Measurements from ENCODE around the gene PRSS27. TPM values are rescaled to one million over a fixed set of nuclear protein-coding genes. Genes with fewer than 3 reads are reported as not detected.

Gene PRSS27
- total RNA-seq, 1 donor from 2014 or later = 1.8 TPM

- Mint-ChIP-seq H3K27ac (no peak overlapping the region), H3K9me3 (no peaks in the 10 kb centered on the region), H3K36me3 (ENCODE audit: low read depth) (peaks cover 46% of the 10 kb centered on the region), H3K4me3 (no peak overlapping the region), H3K27me3 (no peaks in the 10 kb centered on the region), H3K4me1 (peaks cover 16% of the 10 kb centered on the region)
- CTCF ChIA-PET = no interaction called here
- POLR2A ChIA-PET = no interaction called here
- intact Hi-C loops (cut with micrococcal nuclease) = no loop called here
- DNase-seq (no peak), ATAC-seq (ENCODE audit: low read depth) (no peak)
- TF ChIP-seq CTCF (IDR thresholded peaks at IDR 0.05) = no peak
Measured at GRCh38 chr16:2664574-2664982, 55.4 kb downstream of the PRSS27 start.

- Mint-ChIP-seq H3K27me3 (no peaks in the 10 kb centered on the region), H3K4me3 (no peak overlapping the region), H3K9me3 (no peaks in the 10 kb centered on the region), H3K4me1 (peaks cover 13% of the 10 kb centered on the region), H3K36me3 (ENCODE audit: low read depth) (peaks cover 39% of the 10 kb centered on the region), H3K27ac (peak overlapping the region; percentile 20)
- ATAC-seq (ENCODE audit: low read depth) = no peak
- POLR2A ChIA-PET = interaction anchor here (0.6 kb wide), 1 partner anchor 223 kb away, joined by 8 read pairs; no protein-coding TSS in a partner anchor
- CTCF ChIA-PET = no interaction called here
- intact Hi-C loops (cut with micrococcal nuclease) = no loop called here
- DNase-seq = no peak
- no peak for TF ChIP-seq CTCF (IDR thresholded peaks at IDR 0.05)
Measured at GRCh38 chr16:2663553-2664546, 56.2 kb downstream of the PRSS27 start.

Other genes starting within 250 kb of the PRSS27 start
- not detected in 2 replicates for gene NTN3, start 248.9 kb downstream of the PRSS27 start, total RNA-seq
- 9.1 and 12.6 TPM in 2 replicates for gene TBC1D24, start 245.1 kb downstream of the PRSS27 start, total RNA-seq
- 74.9 and 91.4 TPM in 2 replicates for gene ATP6V0C, start 206.3 kb downstream of the PRSS27 start, total RNA-seq
- 65.5 and 90.8 TPM in 2 replicates for gene AMDHD2, start 199.9 kb downstream of the PRSS27 start, total RNA-seq
- gene CEMP1, start 188.8 kb downstream of the PRSS27 start, total RNA-seq = 0.16 and 0.66 TPM in 2 replicates
- 42.5 and 62.0 TPM in 2 replicates for gene PDPK1, start 182.2 kb downstream of the PRSS27 start, total RNA-seq
- gene KCTD5, start 37.7 kb downstream of the PRSS27 start, total RNA-seq = 30.3 and 31.4 TPM in 2 replicates
- 891 and 963 TPM in 2 replicates for gene SRRM2, start 32.4 kb upstream of the PRSS27 start, total RNA-seq
- 172 and 190 TPM in 2 replicates for gene ELOB, start 57.1 kb upstream of the PRSS27 start, total RNA-seq
- gene PRSS33, start 67.3 kb upstream of the PRSS27 start, total RNA-seq = not detected in 2 replicates
- not detected in 2 replicates for gene PRSS41, start 78.2 kb upstream of the PRSS27 start, total RNA-seq
- 2.4 and 3.2 TPM in 2 replicates for gene PRSS21, start 97.0 kb upstream of the PRSS27 start, total RNA-seq
- 0.33 TPM in 1 of 2 replicates, not detected in the other for gene ZG16B, start 110.1 kb upstream of the PRSS27 start, total RNA-seq
- not detected in 2 replicates for gene PRSS22, start 137.9 kb upstream of the PRSS27 start, total RNA-seq
- 19.4 and 20.3 TPM in 2 replicates for gene FLYWCH2, start 163.0 kb upstream of the PRSS27 start, total RNA-seq
- 53.5 and 59.9 TPM in 2 replicates for gene FLYWCH1, start 191.7 kb upstream of the PRSS27 start, total RNA-seq
- gene KREMEN2, start 244.1 kb upstream of the PRSS27 start, total RNA-seq = 1.3 and 1.7 TPM in 2 replicates
- 2.4 and 2.7 TPM in 2 replicates for gene PAQR4, start 249.1 kb upstream of the PRSS27 start, total RNA-seq